Activated CD8-positive, alpha-beta memory T cell treated with anti-CD3 and anti-CD28 coated beads, Interleukin-2, amount 50 U/mL, for 24 hours (primary cell): ENCODE results near the gene TBR1.

ENCODE experiments used
- DNase-seq: peaks from one replicate; pipeline ENCODE4 v3.0.0-alpha.2; 2020; ENCODE audit errors: extremely low read depth

Gene TBR1

GRCh38 chr2:161427664-161428587 lies 11.8 kb downstream of the TBR1 start:
- DNase-seq = no peak

DNA sequence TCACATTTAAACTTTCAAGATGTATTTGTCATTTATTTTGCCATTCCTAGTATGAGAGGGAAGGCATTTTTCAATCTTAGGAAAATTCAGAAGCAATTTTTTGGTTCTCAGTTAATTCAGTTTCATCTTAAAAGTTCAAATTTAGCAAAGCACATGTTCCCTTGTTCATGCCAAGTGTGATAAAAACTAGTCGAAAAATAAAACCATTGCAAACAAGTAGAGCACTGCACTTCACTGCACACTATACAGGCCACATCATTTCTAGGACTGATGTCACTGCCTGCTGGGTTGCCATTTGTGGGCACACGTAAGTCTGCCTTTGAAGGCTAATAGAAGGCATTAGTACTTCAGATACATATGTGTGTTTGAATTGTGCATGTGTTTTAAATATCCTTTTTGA lies 14.3 kb downstream of the TBR1 start:
- DNase-seq = no peak

DNA sequence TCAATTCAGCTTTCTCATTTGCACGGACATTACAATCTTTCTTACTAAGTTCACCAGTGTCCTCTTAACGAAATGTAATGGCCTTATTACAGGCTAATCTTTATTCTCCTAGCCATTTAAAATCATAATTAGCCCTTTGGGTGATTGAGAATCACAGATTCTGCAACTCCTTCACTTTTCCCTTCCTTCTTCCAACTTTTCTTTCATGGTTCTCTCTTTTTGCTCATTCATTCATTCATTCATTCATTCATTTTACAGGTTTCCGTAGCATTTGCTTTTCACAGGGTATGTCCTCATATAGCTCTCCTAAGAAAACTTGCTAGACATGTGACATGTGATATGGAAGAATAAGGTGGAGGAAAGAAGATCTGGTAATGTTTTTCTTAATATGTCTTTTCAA lies 16.0 kb downstream of the TBR1 start:
- DNase-seq = no peak

- no peak for DNase-seq
Observed at GRCh38 chr2:161434118-161434517, 18.0 kb downstream of the TBR1 start.

DNA sequence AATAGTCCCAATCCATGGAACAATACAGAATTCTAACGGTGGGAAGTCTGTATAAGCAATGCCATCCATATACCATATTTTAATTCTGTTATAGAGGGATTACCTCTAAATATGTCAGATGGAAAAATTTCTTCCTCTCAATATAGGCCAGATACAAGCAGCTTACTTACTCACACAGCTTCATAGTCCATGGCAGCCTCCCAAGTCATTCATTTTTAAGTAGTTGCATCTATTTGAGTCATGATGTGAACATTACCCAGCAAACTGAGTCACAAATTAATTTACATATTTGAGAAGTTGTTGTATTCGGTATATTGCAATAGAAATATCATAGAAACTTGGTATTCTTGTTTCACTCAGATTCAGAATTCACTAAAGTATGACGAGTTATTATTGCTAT lies 20.3 kb downstream of the TBR1 start:
- DNase-seq = no peak

DNA sequence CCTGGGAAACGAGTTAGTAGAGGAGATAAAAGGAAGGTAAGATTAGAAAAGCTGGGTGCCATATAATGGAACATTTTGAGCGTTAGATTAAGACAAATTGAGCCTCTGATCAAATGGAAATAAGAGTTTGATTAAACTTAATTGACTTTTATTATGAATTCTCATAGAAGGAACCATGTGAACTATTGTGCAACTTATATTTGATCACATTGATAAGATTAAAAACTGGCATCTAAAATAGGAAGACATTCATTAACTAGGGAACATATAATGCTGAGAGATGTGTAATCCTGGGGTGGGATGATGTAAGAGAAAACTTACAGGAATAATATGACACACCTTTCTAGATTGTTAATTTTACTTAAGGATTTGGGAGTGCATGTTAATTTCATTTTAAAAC lies 22.5 kb downstream of the TBR1 start:
- DNase-seq = no peak

DNA sequence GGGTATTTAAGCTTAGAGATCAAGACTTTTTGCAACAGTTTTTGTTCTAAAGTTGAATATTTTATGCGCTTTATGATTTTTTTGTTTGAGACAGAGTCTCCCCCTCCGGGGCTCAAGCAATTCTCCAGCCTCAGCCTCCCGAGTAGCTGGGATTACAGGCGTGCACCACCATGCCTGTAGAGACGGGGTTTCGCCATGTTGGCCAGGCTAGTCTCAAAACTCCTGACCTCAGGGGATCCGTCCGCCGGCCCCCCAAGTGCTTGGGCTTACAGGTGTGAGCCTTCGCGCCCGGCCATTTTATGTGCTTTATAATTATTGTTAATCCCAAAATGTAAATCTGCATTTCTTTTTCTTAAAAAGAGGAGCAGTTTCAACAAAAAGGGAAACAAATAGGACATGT lies 29.0 kb downstream of the TBR1 start:
- no peak for DNase-seq

DNA sequence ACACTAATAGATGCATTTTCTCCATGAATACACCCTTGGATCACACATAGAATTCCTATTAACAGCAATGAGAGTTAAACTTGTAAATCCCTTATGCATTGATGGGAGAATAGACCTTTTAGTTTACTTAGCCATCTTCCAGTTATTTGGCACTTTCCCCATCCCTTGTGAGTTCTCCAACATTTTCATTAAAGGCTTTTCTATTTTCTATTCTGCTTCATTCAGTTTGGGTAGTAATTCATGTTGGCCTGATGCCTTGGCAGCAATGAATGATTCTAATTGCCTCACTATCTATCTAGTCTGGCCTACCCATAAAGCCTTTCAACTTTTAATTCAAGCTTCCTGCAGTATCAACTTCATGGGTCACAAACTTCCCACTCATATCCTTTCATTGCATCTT lies 32.3 kb downstream of the TBR1 start:
- no peak for DNase-seq

DNA sequence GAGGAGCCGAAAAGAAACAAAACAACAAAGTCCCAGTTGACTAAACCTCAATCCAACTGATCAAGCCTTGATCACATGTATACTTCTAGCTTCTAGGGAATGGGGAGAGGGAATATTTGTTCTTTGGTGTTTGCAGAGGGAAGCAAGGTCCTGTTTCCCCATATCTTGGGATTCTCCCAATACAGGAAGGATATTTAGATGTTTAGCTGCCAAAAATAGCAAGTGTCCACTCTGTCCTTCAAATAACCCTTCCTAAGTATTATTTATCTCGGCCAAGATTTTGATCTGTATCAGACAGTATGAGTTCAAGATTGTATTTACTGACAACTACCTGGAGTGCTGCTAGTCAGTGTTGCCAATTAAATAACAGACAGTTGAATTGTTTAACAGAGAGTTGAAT lies 55.5 kb downstream of the TBR1 start:
- no peak for DNase-seq

DNA sequence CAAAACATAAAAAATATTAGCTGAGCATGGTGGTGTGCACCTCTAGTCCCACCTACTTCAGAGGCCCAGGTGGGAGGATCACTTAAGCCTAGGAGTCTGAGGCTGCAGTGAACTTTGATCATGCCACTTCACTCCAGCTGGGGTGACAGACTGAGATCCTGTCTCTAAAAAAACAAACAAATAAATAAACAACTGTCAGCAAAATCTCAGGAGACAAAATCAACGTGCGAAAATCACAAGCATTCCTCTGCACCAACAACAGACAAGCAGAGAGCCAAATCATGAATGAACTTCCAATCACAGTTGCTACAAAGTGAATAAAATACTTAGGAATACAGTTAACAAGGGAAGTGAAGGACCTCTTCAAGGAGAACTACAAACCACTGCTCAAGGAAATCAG lies 58.8 kb downstream of the TBR1 start:
- DNase-seq = no peak
